HUES48 (cell line): ENCODE measurements around the gene MYT1.

Experiments
- H3K27ac ChIP-seq: one replicate; pipeline ENCODE4 v1.7.0; 2013; ENCODE audit warnings: low read depth, low read length, inconsistent platforms
- H3K27me3 ChIP-seq: 2 replicates; pipeline ENCODE4 v1.6.1; 2013; ENCODE audit warnings: mild to moderate bottlenecking, low read length; ENCODE audit not compliant: control insufficient read depth, insufficient read depth
- H3K36me3 ChIP-seq: 2 replicates; pipeline ENCODE4 v1.6.1; 2013; ENCODE audit warnings: low read length; ENCODE audit not compliant: control insufficient read depth, insufficient read depth
- H3K4me1 ChIP-seq: 2 replicates; pipeline ENCODE4 v1.6.1; 2013; ENCODE audit warnings: mild to moderate bottlenecking, low read length; ENCODE audit not compliant: control insufficient read depth, insufficient read depth
- H3K4me3 ChIP-seq: 2 replicates; pipeline ENCODE4 v1.5.1; 2013; ENCODE audit warnings: mild to moderate bottlenecking, low read depth, low read length
- H3K9ac ChIP-seq: 2 replicates; pipeline ENCODE4 v1.6.1; 2013; ENCODE audit warnings: mild to moderate bottlenecking, low read depth, low read length, moderate library complexity
- H3K9me3 ChIP-seq: 2 replicates; pipeline ENCODE4 v1.6.1; 2013; ENCODE audit warnings: low read length; ENCODE audit not compliant: control insufficient read depth, insufficient read depth

Gene MYT1

GRCh38 chr20:64156136-64156885 lies 7.9 kb upstream of the MYT1 start:
- Histone ChIP-seq H3K27me3 (peaks cover 11% of the 10 kb centered on the region), H3K9ac (no peak overlapping the region), H3K4me1 (peaks cover 30% of the 10 kb centered on the region), H3K9me3 (no peaks in the 10 kb centered on the region), H3K36me3 (no peaks in the 10 kb centered on the region), H3K4me3 (no peak overlapping the region), H3K27ac (no peak overlapping the region)

GRCh38 chr20:64156886-64157875 lies 7.1 kb upstream of the MYT1 start:
- peaks cover 28% of the 10 kb centered on the region for H3K4me1 ChIP-seq
- H3K27ac ChIP-seq, result no peak overlapping the region
- no peaks in the 10 kb centered on the region for H3K36me3 ChIP-seq
- no peaks in the 10 kb centered on the region for H3K9me3 ChIP-seq
- H3K4me3 ChIP-seq, result no peak overlapping the region
- H3K9ac ChIP-seq, result no peak overlapping the region
- H3K27me3 ChIP-seq, result peaks cover 18% of the 10 kb centered on the region

- Histone ChIP-seq H3K4me3 (no peak overlapping the region), H3K27me3 (peaks cover 25% of the 10 kb centered on the region), H3K9ac (no peak overlapping the region), H3K27ac (no peak overlapping the region), H3K4me1 (peaks cover 33% of the 10 kb centered on the region), H3K36me3 (no peaks in the 10 kb centered on the region), H3K9me3 (no peaks in the 10 kb centered on the region)
These were observed 6.4 kb upstream of the MYT1 start for GRCh38 chr20:64157878-64158277.

GRCh38 chr20:64158346-64159285 lies 5.6 kb upstream of the MYT1 start:
- Histone ChIP-seq H3K4me1 (peaks cover 33% of the 10 kb centered on the region), H3K9me3 (no peaks in the 10 kb centered on the region), H3K9ac (no peak overlapping the region), H3K27me3 (peaks cover 32% of the 10 kb centered on the region), H3K4me3 (no peak overlapping the region), H3K27ac (no peak overlapping the region), H3K36me3 (no peaks in the 10 kb centered on the region)

GRCh38 chr20:64159286-64159680 lies 5.0 kb upstream of the MYT1 start:
- Histone ChIP-seq H3K4me3 (no peak overlapping the region), H3K36me3 (no peaks in the 10 kb centered on the region), H3K27me3 (peaks cover 37% of the 10 kb centered on the region), H3K4me1 (peaks cover 34% of the 10 kb centered on the region), H3K27ac (no peak overlapping the region), H3K9ac (no peak overlapping the region), H3K9me3 (no peaks in the 10 kb centered on the region)

GRCh38 chr20:64159711-64160110 lies 4.5 kb upstream of the MYT1 start:
- Histone ChIP-seq H3K36me3 (no peaks in the 10 kb centered on the region), H3K27ac (no peak overlapping the region), H3K27me3 (peaks cover 37% of the 10 kb centered on the region), H3K9ac (no peak overlapping the region), H3K4me1 (peaks cover 38% of the 10 kb centered on the region), H3K4me3 (no peak overlapping the region), H3K9me3 (no peaks in the 10 kb centered on the region)

- Histone ChIP-seq H3K9me3 (no peaks in the 10 kb centered on the region), H3K27me3 (peaks cover 37% of the 10 kb centered on the region), H3K9ac (no peak overlapping the region), H3K4me3 (no peak overlapping the region), H3K4me1 (peaks cover 42% of the 10 kb centered on the region), H3K27ac (no peak overlapping the region), H3K36me3 (no peaks in the 10 kb centered on the region)
These were observed 4.1 kb upstream of the MYT1 start for GRCh38 chr20:64160118-64160517.

- Histone ChIP-seq H3K4me1 (peaks cover 42% of the 10 kb centered on the region), H3K9ac (no peak overlapping the region), H3K27ac (no peak overlapping the region), H3K36me3 (no peaks in the 10 kb centered on the region), H3K4me3 (no peak overlapping the region), H3K9me3 (no peaks in the 10 kb centered on the region), H3K27me3 (peaks cover 37% of the 10 kb centered on the region)
These were observed 3.5 kb upstream of the MYT1 start for GRCh38 chr20:64160526-64161355.

GRCh38 chr20:64161356-64162238 lies 2.7 kb upstream of the MYT1 start:
- Histone ChIP-seq H3K27me3 (peaks cover 37% of the 10 kb centered on the region), H3K9me3 (no peaks in the 10 kb centered on the region), H3K36me3 (no peaks in the 10 kb centered on the region), H3K9ac (no peak overlapping the region), H3K4me1 (peaks cover 42% of the 10 kb centered on the region), H3K27ac (no peak overlapping the region), H3K4me3 (peak overlapping the region; percentile 46)
